ENCODE results near the gene SULT1C4. TPM values are rescaled to one million over a fixed set of nuclear protein-coding genes. Genes with fewer than 3 reads are reported as not detected.
"Not testable (repeated sequence)": the region's sequence is repeated elsewhere in the genome, so short reads cannot be mapped to it uniquely, and the experiment has no call there.

The SULT1C4 gene
- total and polyA plus RNA-seq, 2 of the 8 experiments (the other 6 are each of a cell fraction or from before 2014, with no cell fraction given) = 1.5 to 2.1 TPM

- H3K4me2 ChIP-seq (ENCODE audit: insufficient read depth in 1 of 2, low read depth in 2 of 2, low read length in 2 of 2); H3K79me2 ChIP-seq (ENCODE audit: control insufficient read depth in 1 of 2, insufficient read depth in 2 of 2, low read length in 2 of 2); H3K56ac ChIP-seq (replicated peaks; ENCODE audit: insufficient read length, low read depth, low read length); H2AK5ac ChIP-seq (ENCODE audit: low read depth, low read length); H2AFZ ChIP-seq (ENCODE audit: low read length); H3K4me3 ChIP-seq (ENCODE audit: extremely low read depth in 1 of 4, insufficient read depth in 2 of 4, low read depth in 3 of 4, low read length in 4 of 4); H3K4ac ChIP-seq (replicated peaks; ENCODE audit: insufficient read length, low read depth, low read length); H3K36me3 ChIP-seq (ENCODE audit: control insufficient read depth in 2 of 4, insufficient read depth in 4 of 4, low read length in 3 of 4); H3K9ac ChIP-seq (replicated peaks in 1 of 4; ENCODE audit: extremely low read depth in 1 of 4, low read depth in 3 of 4, low read length in 3 of 4); H2BK20ac ChIP-seq (ENCODE audit: low read length); H4K8ac ChIP-seq (ENCODE audit: extremely low read depth, insufficient read depth, low read length); H3K14ac ChIP-seq (ENCODE audit: insufficient read length); H3K79me1 ChIP-seq (ENCODE audit: low read depth, low read length); POLR2A ChIA-PET (ENCODE audit: partially characterized antibody); DNase-seq (ENCODE audit: low read depth in 1 of 2, low spot score in 2 of 2); H2BK120ac ChIP-seq (replicated peaks; ENCODE audit: low read depth, low read length); H3K23me2 ChIP-seq (ENCODE audit: low read depth, low read length); H4K5ac ChIP-seq (ENCODE audit: insufficient read length, low read depth, low read length); CTCF ChIA-PET (ENCODE audit: partially characterized antibody); H3K27me3 ChIP-seq (replicated peaks in 1 of 4; ENCODE audit: control insufficient read depth in 3 of 4, extremely low read depth in 1 of 4, insufficient read depth in 3 of 4, low read length in 3 of 4); H3K4me1 ChIP-seq (replicated peaks in 1 of 4; ENCODE audit: control insufficient read depth in 3 of 4, insufficient read depth in 4 of 4, low read length in 3 of 4); FAIRE-seq; H3K27ac ChIP-seq (ENCODE audit: low read depth, low read length); H4K20me1 ChIP-seq (replicated peaks in 1 of 2; ENCODE audit: control insufficient read depth in 1 of 2, insufficient read depth in 2 of 2, low read length in 2 of 2); H3K18ac ChIP-seq (ENCODE audit: extremely low read depth, low read length); H2BK15ac ChIP-seq (ENCODE audit: low read length); H3K23ac ChIP-seq (ENCODE audit: insufficient read length); H3K9me3 ChIP-seq (ENCODE audit: insufficient read depth in 2 of 2, low read depth in 1 of 2, low read length in 1 of 2); H2BK12ac ChIP-seq (ENCODE audit: low read depth, low read length); H4K91ac ChIP-seq (replicated peaks; ENCODE audit: insufficient read length, low read length); H2BK5ac ChIP-seq (ENCODE audit: low read depth, low read length): not testable (repeated sequence)
- WGBS, 2 experiments (ENCODE audit: extremely low coverage in 1 of 2, insufficient coverage in 1 of 2, insufficient read length in 1 of 2, insufficient replicate concordance in 2 of 2, low coverage in 1 of 2, low lambda C conversion rate in 2 of 2, missing lambda C conversion rate in 1 of 2) = 89% methylated on average over 1 of the region's 1 CpG; no CpG with 5 or more reads in 1 of the 2 experiments
Observed at GRCh38 chr2:108435578-108435977, 57.8 kb downstream of the SULT1C4 start.

Data from H1 (cell line).